DND-41 (cell line): ENCODE results near the gene UBE3C.

Experiments used
- ATAC-seq: fragments of 200-7000 bp; cut with Tn5 transposase; 3 replicates; pipeline ENCODE4 v1.9.1; 2021; ENCODE audit warnings: low read depth; ENCODE audit not compliant: insufficient read depth
- DNase-seq: peaks from one replicate; pipeline ENCODE4 v3.0.0-alpha.2; 2020
- H2AFZ ChIP-seq: 2 replicates; pipeline ENCODE4 v1.6.0; 2012; ENCODE audit warnings: low read depth, low read length
- H3K27ac ChIP-seq: 2 replicates; pipeline ENCODE4 v1.5.1; 2012; ENCODE audit warnings: low read length, inconsistent platforms
- H3K27me3 ChIP-seq: fragments of 200-600 bp; sonication (generic); 2 replicates; pipeline ENCODE4 v1.6.0; 2012; ENCODE audit warnings: low read length, mild to moderate bottlenecking, inconsistent platforms; ENCODE audit not compliant: insufficient read depth, poor library complexity
- H3K36me3 ChIP-seq: 2 replicates; pipeline ENCODE4 v1.5.1; 2012; ENCODE audit warnings: low read length, inconsistent platforms; ENCODE audit not compliant: insufficient read depth
- H3K4me1 ChIP-seq: 2 replicates; pipeline ENCODE4 v1.5.1; 2012; ENCODE audit warnings: mild to moderate bottlenecking, low read length; ENCODE audit not compliant: insufficient read depth
- H3K4me2 ChIP-seq: 2 replicates; pipeline ENCODE4 v1.6.0; 2012; ENCODE audit warnings: mild to moderate bottlenecking, moderate library complexity, low read length, inconsistent platforms; ENCODE audit not compliant: insufficient read depth
- H3K4me3 ChIP-seq, 2 experiments: fragments of 200-600 bp in 1 of 2; shearing (Covaris generic) in 1 of 2; 2 replicates each; pipeline ENCODE4 v1.5.1; 2012 to 2016; ENCODE audit warnings: inconsistent platforms in 2 of 2, low read length in 2 of 2, mild to moderate bottlenecking in 2 of 2, low read depth in 1 of 2, moderate library complexity in 1 of 2
- H3K79me2 ChIP-seq: 2 replicates; pipeline ENCODE4 v1.6.0; 2012; ENCODE audit warnings: low read length, inconsistent platforms; ENCODE audit not compliant: insufficient read depth
- H3K9ac ChIP-seq: 2 replicates; pipeline ENCODE4 v1.6.0; 2012; ENCODE audit warnings: low read depth, mild to moderate bottlenecking, inconsistent platforms, low read length, moderate library complexity
- H3K9me3 ChIP-seq: 2 replicates; pipeline ENCODE4 v1.5.1; 2012; ENCODE audit warnings: low read length, moderate library complexity, mild to moderate bottlenecking, inconsistent platforms; ENCODE audit not compliant: insufficient read depth, severe bottlenecking
- H4K20me1 ChIP-seq: 2 replicates; pipeline ENCODE4 v1.6.0; 2012; ENCODE audit warnings: low read length; ENCODE audit not compliant: insufficient read depth
- CTCF ChIP-seq: IDR thresholded peaks from 2 replicates; pipeline ENCODE4 v1.5.1; 2012; ENCODE audit warnings: borderline replicate concordance, low read length, moderate library complexity, mild to moderate bottlenecking; ENCODE audit not compliant: poor library complexity, severe bottlenecking; ENCODE audit errors: extremely low read depth
- EZH2 ChIP-seq: IDR thresholded peaks from 3 replicates; pipeline ENCODE4 v1.6.1; 2012; ENCODE audit warnings: borderline replicate concordance, low read depth, mild to moderate bottlenecking, moderate library complexity, low read length, inconsistent platforms; ENCODE audit not compliant: severe bottlenecking

UBE3C gene

GRCh38 chr7:157177333-157177982 is 38.7 kb downstream of the UBE3C start:
- ATAC-seq, result no peak

GRCh38 chr7:157177983-157178381 is 39.3 kb downstream of the UBE3C start:
- Histone ChIP-seq H3K27ac (no peak overlapping the region), H3K9ac (no peak overlapping the region), H3K27me3 (no peaks in the 10 kb centered on the region), H3K9me3 (no peaks in the 10 kb centered on the region), H3K4me2 (no peak overlapping the region), H3K4me1 (no peaks in the 10 kb centered on the region), H3K79me2 (peaks cover 9% of the 10 kb centered on the region; the same call in 1 of the 2 replicates), H3K4me3 (no peak overlapping the region), H3K36me3 (peaks cover 92% of the 10 kb centered on the region), H4K20me1 (peaks cover 10% of the 10 kb centered on the region; the same call in 1 of the 2 replicates), H2AFZ (no peak overlapping the region)
- ATAC-seq, result no peak
- TF ChIP-seq EZH2 (no peak), CTCF (no peak)
- no peak for DNase-seq

More at GRCh38 chr7:157177333-157177982, 38.7 kb downstream of the UBE3C start:
- H3K27ac ChIP-seq, result no peak overlapping the region
- H3K4me2 ChIP-seq, result no peak overlapping the region
- H3K79me2 ChIP-seq, result peaks cover 14% of the 10 kb centered on the region
- H3K4me1 ChIP-seq, result no peaks in the 10 kb centered on the region
- no peak overlapping the region for H3K4me3 ChIP-seq
- peaks cover 14% of the 10 kb centered on the region; the same call in 1 of the 2 replicates for H4K20me1 ChIP-seq
- H3K36me3 ChIP-seq, result peaks cover 92% of the 10 kb centered on the region
- H3K27me3 ChIP-seq, result no peaks in the 10 kb centered on the region
- no peak overlapping the region for H2AFZ ChIP-seq
- TF ChIP-seq EZH2 (no peak), CTCF (no peak)
- DNase-seq, result no peak
- H3K9ac ChIP-seq, result no peak overlapping the region
- H3K9me3 ChIP-seq, result no peaks in the 10 kb centered on the region

- Histone ChIP-seq H3K9ac (no peak overlapping the region), H4K20me1 (no peaks in the 10 kb centered on the region), H3K4me2 (no peak overlapping the region), H3K9me3 (no peaks in the 10 kb centered on the region), H3K4me1 (no peaks in the 10 kb centered on the region), H3K27ac (no peak overlapping the region), H2AFZ (no peak overlapping the region), H3K4me3 (no peak overlapping the region), H3K79me2 (no peaks in the 10 kb centered on the region), H3K36me3 (peaks cover 92% of the 10 kb centered on the region), H3K27me3 (no peaks in the 10 kb centered on the region)
- no peak for DNase-seq
- TF ChIP-seq CTCF, result no peak
- ATAC-seq, result no peak
Observed at GRCh38 chr7:157183832-157184231, 45.1 kb downstream of the UBE3C start.
